ENCODE measurements around the gene SMS. TPM values are rescaled to one million over a fixed set of nuclear protein-coding genes. Genes with fewer than 3 reads are reported as not detected.

SMS gene
- total and polyA plus RNA-seq, 10 of the 15 experiments (the other 5 are each of a cell fraction or from before 2014, with no cell fraction given): 55.8 to 156 (median 114) TPM

GRCh38 chrX:21970326-21970725 is 29.8 kb downstream of the SMS start (continued):
- TF ChIP-seq ZBTB33 (IDR thresholded peaks at IDR 0.05): no peak
- TF ChIP-seq RB1 (IDR thresholded peaks at IDR 0.05; ENCODE audit: borderline replicate concordance): no peak
- TF ChIP-seq FOXM1 (IDR thresholded peaks at IDR 0.05; ENCODE audit: low read depth, low read length): no peak
- no peak for TF ChIP-seq ZNF622 (IDR thresholded peaks at IDR 0.05)

GRCh38 chrX:21972046-21972445 is 31.5 kb downstream of the SMS start:
- Histone ChIP-seq H3K9me3 (replicated peaks; ENCODE audit: control insufficient read depth, insufficient read depth, low read length) (no peaks in the 10 kb centered on the region), H2AFZ (ENCODE audit: control insufficient read depth, low read depth, low read length) (no peak overlapping the region), H4K20me1 (ENCODE audit: control insufficient read depth, insufficient read depth) (no peaks in the 10 kb centered on the region), H3K27ac (ENCODE audit: control insufficient read depth, insufficient read depth) (no peak overlapping the region), H3K4me1 (ENCODE audit: control insufficient read depth, insufficient read depth, low read length) (0 out of 2 replicates have a peak, but pooled peaks cover 4% of the 10 kb centered on the region), H3K79me2 (ENCODE audit: control insufficient read depth, insufficient read depth, low read length) (no peaks in the 10 kb centered on the region), H3K4me3 (no peak overlapping the region), H3K27me3 (replicated peaks in 1 of 2; ENCODE audit: control insufficient read depth in 2 of 2, insufficient read depth in 2 of 2, low read length in 1 of 2) (no peaks in the 10 kb centered on the region), H3K36me3 (ENCODE audit: control insufficient read depth in 2 of 2, insufficient read depth in 2 of 2, low read length in 1 of 2) (peaks cover 3 to 4% of the 10 kb centered on the region in 2 experiments), H3K4me2 (ENCODE audit: control insufficient read depth, insufficient read depth) (no peak overlapping the region), H3K9ac (ENCODE audit: control insufficient read depth, insufficient read depth, low read length) (no peak overlapping the region)
- ChIA-PET POLR2A (no interaction called here), SMC1A (ENCODE audit: uncharacterized antibody, unreplicated experiment) (interaction anchor here (1.1 to 5.9 kb wide), 3 partner anchors 11 to 164 kb away, joined by 4 to 44 read pairs (median 8); no protein-coding TSS in a partner anchor), CTCF (interaction anchor here (0.6 to 7.3 kb wide), 3 partner anchors 11 to 22 kb away, joined by 3 to 64 read pairs (median 5); no protein-coding TSS in a partner anchor), RAD21 (ENCODE audit: unreplicated experiment) (interaction anchor here (0.9 to 3.5 kb wide), 3 partner anchors 13 to 89 kb away, joined by 3 to 14 read pairs (median 5); no protein-coding TSS in a partner anchor)
- 67% methylated on average over 5 of the region's 5 CpGs for WGBS (ENCODE audit: insufficient coverage, insufficient replicate concordance, low lambda C conversion rate, missing lambda C conversion rate)
- TSS peak; percentile 61 for BruUV-seq (replicated peaks)
- no peak for FAIRE-seq
- intact Hi-C loops (cut with micrococcal nuclease; ENCODE audit: unreplicated experiment) (no loop called here), in situ Hi-C loops (cut with MboI) (no loop called here)
- no peak for ATAC-seq
- no peak for DNase-seq (ENCODE audit: low read depth, low spot score)
- no peak for TF ChIP-seq MEF2A (IDR thresholded peaks at IDR 0.05; ENCODE audit: insufficient read depth, low read depth, low read length)
- TF ChIP-seq ZBTB11 (CRISPR knock-in tag; IDR thresholded peaks at IDR 0.05): no peak
- TF ChIP-seq TARDBP (IDR thresholded peaks at IDR 0.05; ENCODE audit: borderline replicate concordance): no peak
- TF ChIP-seq MAX (IDR thresholded peaks at IDR 0.05; ENCODE audit: low read depth, low read length): no peak
- TF ChIP-seq MEF2B (IDR thresholded peaks at IDR 0.05; ENCODE audit: partially characterized antibody, poor library complexity, severe bottlenecking): no peak
- no peak for TF ChIP-seq IKZF2 (IDR thresholded peaks at IDR 0.05)
- TF ChIP-seq FOXK2 (IDR thresholded peaks at IDR 0.05): no peak
- TF ChIP-seq BCL11A (IDR thresholded peaks at IDR 0.05; ENCODE audit: low read depth, low read length): no peak
- no peak for TF ChIP-seq SMAD1 (IDR thresholded peaks at IDR 0.05; ENCODE audit: low read depth, partially characterized antibody)
- no peak for TF ChIP-seq TCF7 (IDR thresholded peaks at IDR 0.05; ENCODE audit: borderline replicate concordance)
- no peak for TF ChIP-seq CTCF (IDR thresholded peaks at IDR 0.05 in 2 of 3, conservative IDR thresholded peaks at IDR 0.05 in 1 of 3; ENCODE audit: control insufficient read depth in 2 of 3, extremely low read depth in 1 of 3, insufficient read depth in 1 of 3, low read depth in 3 of 3, low read length in 3 of 3)
- TF ChIP-seq SIN3A (IDR thresholded peaks at IDR 0.05; ENCODE audit: low read depth, low read length): no peak
